Tibial artery (tissue), 4 donors: ENCODE measurements around the gene SMCHD1.

Source experiments
- DNase-seq, 2 donors: peaks; one replicate each; pipeline ENCODE4 v3.0.0-alpha.2; 2019
- H3K27ac ChIP-seq, 2 donors: fragments of 200-600 bp; sonication (generic) in 1 of 2; 1 replicate in 1 of 2; 2 replicates in 1 of 2; pipeline ENCODE4 v1.5.1; 2018 to 2019; ENCODE audit warnings: mild to moderate bottlenecking in 1 of 2
- H3K27me3 ChIP-seq, 2 donors: fragments of 200-600 bp; sonication (generic) in 1 of 2; one replicate each; pipeline versions ENCODE4 v1.5.1 to v1.6.0; 2016 to 2019
- H3K36me3 ChIP-seq, 3 donors: fragments of 200-600 bp; sonication (generic) in 2 of 3; one replicate each; pipeline ENCODE4 v1.5.1; 2016 to 2019; ENCODE audit warnings: mild to moderate bottlenecking in 2 of 3
- H3K4me1 ChIP-seq, 4 donors: fragments of 200-600 bp; sonication (generic) in 2 of 4; 1 replicate in 3 of 4; 2 replicates in 1 of 4; pipeline ENCODE4 v1.5.1; 2016 to 2019
- H3K4me3 ChIP-seq, 2 donors: fragments of 200-600 bp; sonication (generic) in 1 of 2; 1 replicate in 1 of 2; 2 replicates in 1 of 2; pipeline ENCODE4 v1.5.1; 2018 to 2019; ENCODE audit warnings: mild to moderate bottlenecking in 2 of 2
- H3K9me3 ChIP-seq, 3 donors: fragments of 200-600 bp; sonication (generic) in 1 of 3; one replicate each; pipeline ENCODE4 v1.5.1; 2016 to 2019
- intact Hi-C: fragments of 100-400 bp; cut with DNase I; formaldehyde crosslinking; loops from one replicate; pipeline ENCODE4 v1.15.0; 2023; ENCODE audit warnings: low total_unique reads
- TF ChIP-seq, protein P1 (sequence below), 2 experiments: fragments of 200-600 bp in 1 of 2; fragments of 450-650 bp in 1 of 2; IDR thresholded peaks; one replicate each; pipeline ENCODE4 v1.5.1; 2017 to 2019; ENCODE audit warnings: antibody characterized with exemption in 2 of 2, mild to moderate bottlenecking in 1 of 2, moderate library complexity in 1 of 2

Gene SMCHD1

DNA sequence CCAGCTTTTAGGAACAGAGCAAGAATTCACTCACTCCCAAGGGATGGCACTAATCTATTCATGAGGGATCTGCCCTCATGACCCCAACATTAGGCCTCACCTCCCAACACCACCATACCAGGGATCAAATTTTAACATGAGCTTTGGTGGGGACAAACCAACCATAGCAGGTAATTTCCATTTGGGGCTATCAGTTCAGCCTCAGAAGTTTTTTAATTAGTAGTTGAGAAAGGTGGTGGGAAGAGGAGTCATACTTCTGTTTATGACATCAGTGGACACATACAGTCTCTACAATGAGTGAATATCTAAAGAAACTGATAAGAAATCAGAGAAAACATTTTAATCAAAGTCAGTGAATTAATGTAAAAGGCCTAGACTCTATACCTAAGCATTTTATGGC is 131.7 kb downstream of the SMCHD1 start:
- H3K4me1 ChIP-seq = no peaks in the 10 kb centered on the region
- H3K27ac ChIP-seq = no peak overlapping the region
- no peak for DNase-seq
- H3K36me3 ChIP-seq = peaks cover 49 to 72% (median 56%) of the 10 kb centered on the region in 3 donors
- intact Hi-C loops = no loop called here
- H3K9me3 ChIP-seq = no peaks in the 10 kb centered on the region
- H3K4me3 ChIP-seq = no peak overlapping the region
- TF ChIP-seq, protein P1, sequence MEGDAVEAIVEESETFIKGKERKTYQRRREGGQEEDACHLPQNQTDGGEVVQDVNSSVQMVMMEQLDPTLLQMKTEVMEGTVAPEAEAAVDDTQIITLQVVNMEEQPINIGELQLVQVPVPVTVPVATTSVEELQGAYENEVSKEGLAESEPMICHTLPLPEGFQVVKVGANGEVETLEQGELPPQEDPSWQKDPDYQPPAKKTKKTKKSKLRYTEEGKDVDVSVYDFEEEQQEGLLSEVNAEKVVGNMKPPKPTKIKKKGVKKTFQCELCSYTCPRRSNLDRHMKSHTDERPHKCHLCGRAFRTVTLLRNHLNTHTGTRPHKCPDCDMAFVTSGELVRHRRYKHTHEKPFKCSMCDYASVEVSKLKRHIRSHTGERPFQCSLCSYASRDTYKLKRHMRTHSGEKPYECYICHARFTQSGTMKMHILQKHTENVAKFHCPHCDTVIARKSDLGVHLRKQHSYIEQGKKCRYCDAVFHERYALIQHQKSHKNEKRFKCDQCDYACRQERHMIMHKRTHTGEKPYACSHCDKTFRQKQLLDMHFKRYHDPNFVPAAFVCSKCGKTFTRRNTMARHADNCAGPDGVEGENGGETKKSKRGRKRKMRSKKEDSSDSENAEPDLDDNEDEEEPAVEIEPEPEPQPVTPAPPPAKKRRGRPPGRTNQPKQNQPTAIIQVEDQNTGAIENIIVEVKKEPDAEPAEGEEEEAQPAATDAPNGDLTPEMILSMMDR (IDR thresholded peaks at IDR 0.05) = no peak
- H3K27me3 ChIP-seq = no peaks in the 10 kb centered on the region

DNA sequence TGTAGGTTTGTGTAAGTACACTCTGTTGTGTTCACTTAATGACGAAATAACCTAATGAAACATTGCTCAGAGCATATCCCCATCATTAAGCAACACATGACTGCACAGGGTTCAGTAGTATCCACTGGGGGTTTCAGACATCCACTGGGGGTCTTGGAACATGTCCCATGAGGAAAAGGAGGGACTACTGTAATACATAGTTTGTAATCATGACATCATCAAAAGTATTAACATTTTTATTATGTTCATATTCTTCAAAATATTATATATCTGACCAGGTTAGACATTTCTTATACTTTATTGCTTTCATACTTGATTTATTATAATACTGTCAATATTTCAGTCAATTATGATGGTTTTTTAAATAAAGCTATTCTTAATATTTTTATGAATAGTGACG is 136.9 kb downstream of the SMCHD1 start:
- Histone ChIP-seq H3K27me3 (no peaks in the 10 kb centered on the region), H3K9me3 (no peaks in the 10 kb centered on the region), H3K4me3 (no peak overlapping the region), H3K36me3 (peaks cover 34 to 60% (median 38%) of the 10 kb centered on the region in 3 donors), H3K27ac (no peak overlapping the region), H3K4me1 (no peaks in the 10 kb centered on the region)
- intact Hi-C loops = no loop called here
- TF ChIP-seq, protein P1 (IDR thresholded peaks at IDR 0.05) = no peak
- no peak for DNase-seq

DNA sequence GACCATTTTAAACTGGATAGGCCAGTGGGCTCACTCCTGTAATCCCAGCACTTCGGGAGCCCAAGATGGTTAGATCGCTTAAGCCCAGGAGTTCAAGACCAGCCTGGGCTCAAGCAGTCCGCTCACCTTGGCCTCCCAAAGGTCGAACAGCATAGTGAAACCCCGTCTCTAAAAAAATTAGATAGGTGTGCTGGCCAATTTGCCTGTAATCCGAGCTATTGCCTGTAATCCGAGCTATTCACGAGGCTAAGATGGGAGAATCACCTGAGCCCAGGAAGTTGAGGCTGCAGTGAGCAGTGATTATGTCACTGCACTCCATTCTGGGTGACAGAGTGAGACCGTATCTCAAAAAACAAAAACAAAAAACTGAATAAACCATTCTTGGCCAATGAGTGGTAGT is 138.6 kb downstream of the SMCHD1 start:
- intact Hi-C loops = no loop called here
- Histone ChIP-seq H3K27me3 (no peaks in the 10 kb centered on the region), H3K9me3 (no peaks in the 10 kb centered on the region), H3K27ac (no peak overlapping the region), H3K36me3 (peaks cover 26 to 48% (median 47%) of the 10 kb centered on the region in 3 donors), H3K4me3 (no peak overlapping the region), H3K4me1 (no peaks in the 10 kb centered on the region)
- no peak for DNase-seq
- TF ChIP-seq, protein P1 (IDR thresholded peaks at IDR 0.05) = no peak

DNA sequence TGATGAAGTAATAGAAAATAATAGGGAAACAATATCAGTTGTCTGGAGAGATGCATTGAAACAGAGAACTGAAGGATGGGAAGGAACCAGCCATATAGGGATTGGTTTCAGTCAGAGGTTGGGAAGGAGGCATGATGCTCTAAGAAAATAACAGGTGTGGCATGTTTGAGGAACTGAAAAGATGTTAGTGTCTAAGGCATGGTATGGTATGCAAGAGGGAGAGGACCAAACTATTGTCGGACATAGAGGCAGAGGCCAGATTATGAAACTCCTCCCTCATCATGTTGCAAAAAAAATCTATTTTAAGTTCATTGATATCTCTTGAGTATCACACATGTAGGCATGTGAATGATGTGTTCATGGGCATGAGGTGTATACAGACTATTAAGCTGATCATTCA is 142.4 kb downstream of the SMCHD1 start:
- TF ChIP-seq, protein P1 (IDR thresholded peaks at IDR 0.05) = no peak
- no peaks in the 10 kb centered on the region for H3K4me1 ChIP-seq
- H3K36me3 ChIP-seq = peaks cover 21 to 54% (median 50%) of the 10 kb centered on the region in 3 donors
- H3K4me3 ChIP-seq = no peak overlapping the region
- no peak for DNase-seq
- H3K9me3 ChIP-seq = no peaks in the 10 kb centered on the region
- intact Hi-C loops = no loop called here
- no peaks in the 10 kb centered on the region for H3K27me3 ChIP-seq
- no peak overlapping the region for H3K27ac ChIP-seq

DNA sequence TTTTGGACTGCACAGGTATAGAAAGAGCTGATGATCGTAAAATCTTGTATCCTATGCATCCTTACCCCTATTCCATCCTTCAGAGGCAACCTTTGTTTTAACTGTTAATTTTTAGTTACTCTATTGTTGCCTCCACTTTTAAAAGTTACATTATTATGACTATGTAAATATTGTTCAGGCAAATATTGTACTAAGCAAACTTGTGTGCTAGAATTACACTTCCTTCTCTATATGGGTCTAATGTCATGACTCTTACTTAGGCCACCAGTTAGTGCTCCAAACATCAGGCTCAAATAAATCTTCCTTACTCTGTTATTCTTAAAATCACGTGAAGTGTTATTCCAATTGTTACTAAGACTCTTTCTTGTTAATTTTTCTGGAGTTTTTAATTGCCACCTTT is 143.8 kb downstream of the SMCHD1 start:
- H3K4me1 ChIP-seq = no peaks in the 10 kb centered on the region
- no peak overlapping the region for H3K4me3 ChIP-seq
- intact Hi-C loops = no loop called here
- no peak for DNase-seq
- TF ChIP-seq, protein P1 (IDR thresholded peaks at IDR 0.05) = no peak
- H3K9me3 ChIP-seq = no peaks in the 10 kb centered on the region
- H3K27me3 ChIP-seq = no peaks in the 10 kb centered on the region
- peaks cover 21 to 48% (median 47%) of the 10 kb centered on the region in 3 donors for H3K36me3 ChIP-seq
- H3K27ac ChIP-seq = no peak overlapping the region
